B cell (primary cell): ENCODE results near the gene NFIC. TPM values are rescaled to one million over a fixed set of nuclear protein-coding genes. Genes with fewer than 3 reads are reported as not detected.

Source experiments
- ATAC-seq: fragments of 200-7000 bp; cut with Tn5 transposase; one replicate; pipeline ENCODE4 v1.10.0; 2021; ENCODE audit warnings: low read depth, mild to moderate bottlenecking, moderate number of reproducible peaks, moderate library complexity
- CTCF ChIA-PET: fragments of 350-600 bp; sonication (Branson Sonifier 250); formaldehyde crosslinking; loops from one replicate; lab custom pipeline; 2021; ENCODE audit warnings: antibody characterized with exemption, inconsistent platforms; lab: Charles Lee
- POLR2A ChIA-PET: fragments of 350-600 bp; sonication (Branson Sonifier 250); formaldehyde crosslinking; loops from one replicate; lab custom pipeline; 2021; ENCODE audit warnings: antibody characterized with exemption; lab: Charles Lee
- DNase-seq: peaks from one replicate; pipeline ENCODE4 v3.0.0; 2013
- H2AFZ ChIP-seq: 2 replicates; pipeline ENCODE4 v1.6.1; 2012; ENCODE audit warnings: mild to moderate bottlenecking, low read depth, low read length; ENCODE audit not compliant: insufficient read depth, poor library complexity, severe bottlenecking
- H3K27ac ChIP-seq, 2 donors: 1 replicate in 1 of 2; 2 replicates in 1 of 2; pipeline ENCODE4 v1.5.1; 2012 to 2013; ENCODE audit warnings: low read length in 2 of 2, mild to moderate bottlenecking in 2 of 2, moderate library complexity in 1 of 2
- H3K27me3 ChIP-seq, 4 experiments: fragments of 200-600 bp in 1 of 4; sonication (generic) in 1 of 4; replicated peaks in 1 of 4; 1 replicate in 2 of 4; 2 replicates in 2 of 4; pipeline versions ENCODE4 v1.6.1 to v1.7.0; 2013 to 2016; ENCODE audit warnings: low read length in 3 of 4, mild to moderate bottlenecking in 2 of 4, mixed read lengths in 1 of 4, moderate library complexity in 1 of 4; ENCODE audit not compliant: insufficient read depth in 4 of 4, control insufficient read depth in 3 of 4; ENCODE audit errors: control extremely low read depth in 1 of 4
- H3K36me3 ChIP-seq, 2 experiments: replicated peaks in 1 of 2; 1 replicate in 1 of 2; 2 replicates in 1 of 2; pipeline versions ENCODE4 v1.6.1 to v1.7.1; 2013; ENCODE audit warnings: low read length in 1 of 2; ENCODE audit not compliant: insufficient read depth in 2 of 2, control insufficient read depth in 1 of 2; ENCODE audit errors: control extremely low read depth in 1 of 2, extremely low read depth in 1 of 2
- H3K4me1 ChIP-seq, 2 donors: fragments of 200-600 bp in 1 of 2; sonication (generic) in 1 of 2; 1 replicate in 1 of 2; 2 replicates in 1 of 2; pipeline versions ENCODE4 v1.5.1 to v1.6.1; 2013 to 2017; ENCODE audit warnings: low read length in 2 of 2; ENCODE audit not compliant: control insufficient read depth in 2 of 2, insufficient read depth in 2 of 2
- H3K4me2 ChIP-seq: replicated peaks from 2 replicates; pipeline ENCODE3; 2012; ENCODE audit warnings: mild to moderate bottlenecking, low read depth, low read length; ENCODE audit not compliant: poor library complexity, severe bottlenecking
- H3K4me3 ChIP-seq, 5 experiments: fragments of 200-600 bp in 1 of 5; sonication (generic) in 1 of 5; 1 replicate in 3 of 5; 2 replicates in 2 of 5; pipeline versions ENCODE4 v1.5.1 to v1.7.0; 2011 to 2016; ENCODE audit warnings: low read length in 4 of 5, mild to moderate bottlenecking in 4 of 5, low read depth in 2 of 5, control low read depth in 1 of 5, moderate library complexity in 1 of 5; ENCODE audit not compliant: insufficient read depth in 1 of 5; ENCODE audit errors: control extremely low read depth in 1 of 5, extremely low read depth in 1 of 5
- H3K79me2 ChIP-seq: fragments of 200-600 bp; sonication (generic); one replicate; pipeline ENCODE4 v1.6.0; 2016; ENCODE audit warnings: low read length; ENCODE audit not compliant: control insufficient read depth, insufficient read depth
- H3K9ac ChIP-seq: fragments of 200-600 bp; sonication (generic); 2 replicates; pipeline ENCODE4 v1.6.1; 2017; ENCODE audit warnings: mild to moderate bottlenecking, low read length, moderate library complexity
- H3K9me3 ChIP-seq, 3 donors: one replicate each; pipeline versions ENCODE4 v1.6.1 to v1.7.1; 2013; ENCODE audit warnings: low read length in 2 of 3; ENCODE audit not compliant: control insufficient read depth in 2 of 3, insufficient read depth in 1 of 3; ENCODE audit errors: control extremely low read depth in 1 of 3
- H4K20me1 ChIP-seq: 2 replicates; pipeline ENCODE4 v1.6.0; 2012; ENCODE audit warnings: mild to moderate bottlenecking, low read length; ENCODE audit not compliant: insufficient read depth, control insufficient read depth, poor library complexity, severe bottlenecking
- H3K27ac Mint-ChIP-seq: one replicate; pipeline ENCODE4 v1.8.0; 2021; ENCODE audit warnings: mixed read lengths
- H3K27me3 Mint-ChIP-seq: one replicate; pipeline ENCODE4 v1.8.0; 2021; ENCODE audit warnings: mixed read lengths
- H3K4me1 Mint-ChIP-seq: one replicate; pipeline ENCODE4 v1.8.0; 2021; ENCODE audit warnings: mixed read lengths
- H3K4me3 Mint-ChIP-seq: one replicate; pipeline ENCODE4 v1.8.0; 2021; ENCODE audit warnings: mixed read lengths
- H3K9me3 Mint-ChIP-seq: one replicate; pipeline ENCODE4 v1.8.0; 2022; ENCODE audit warnings: mixed read lengths; ENCODE audit not compliant: insufficient read depth
- CTCF ChIP-seq: fragments of 200-600 bp; IDR thresholded peaks from one replicate; pipeline ENCODE4 v1.8.0; 2022; ENCODE audit warnings: antibody characterized with exemption, mild to moderate bottlenecking
- EZH2 ChIP-seq: IDR thresholded peaks from 2 replicates; pipeline ENCODE4 v1.6.1; 2012; ENCODE audit warnings: borderline replicate concordance, low read depth, mild to moderate bottlenecking, moderate library complexity, low read length; ENCODE audit not compliant: insufficient read depth, poor library complexity, severe bottlenecking
- WGBS: methylation state at CpG from one replicate; pipeline ENCODE4 v1.1.5; 2013; ENCODE audit warnings: missing lambda C conversion rate; ENCODE audit not compliant: insufficient coverage; 5-methylcytosine and 5-hydroxymethylcytosine counted together
- intact Hi-C: fragments of 100-400 bp; cut with micrococcal nuclease; formaldehyde crosslinking; loops from one replicate; pipeline ENCODE4 v1.10.0; 2022
- polyA plus RNA-seq: library from polyadenylated mRNA; depleted of rRNA; stranded (reverse); fragments of >200 nt; gene quantifications from 2 replicates; pipeline ENCODE4 v1.2.3, GENCODE V29; 2012
- total RNA-seq, 2 donors: library from RNA; stranded (reverse); fragments of 120-200 nt in 1 of 2; gene quantifications; 1 replicate in 1 of 2; 2 replicates in 1 of 2; pipeline versions ENCODE4 v1.2.3 to v1.2.4, GENCODE V29; 2013 to 2022

The NFIC gene
- total and polyA plus RNA-seq, 2 donors (not counting 1 experiment from before 2014, with no cell fraction given): 3.8 to 23.6 TPM

- H2AFZ ChIP-seq: no peak overlapping the region
- H4K20me1 ChIP-seq: peaks cover 28% of the 10 kb centered on the region
- H3K9ac ChIP-seq: no peak overlapping the region
- 87% methylated on average over 11 of the region's 15 CpGs for WGBS
- Mint-ChIP-seq H3K27ac (no peak overlapping the region), H3K9me3 (no peaks in the 10 kb centered on the region), H3K27me3 (no peaks in the 10 kb centered on the region), H3K4me3 (no peak overlapping the region), H3K4me1 (peaks cover 1% of the 10 kb centered on the region)
- no peaks in the 10 kb centered on the region for H3K9me3 ChIP-seq
- ATAC-seq (no peak), DNase-seq (no peak)
- intact Hi-C loops: no loop called here
- H3K4me2 ChIP-seq: no peak overlapping the region
- POLR2A ChIA-PET: no interaction called here
- no peak overlapping the region for H3K4me3 ChIP-seq
- CTCF ChIA-PET: interaction anchor here (0.7 to 1.5 kb wide), 6 partner anchors 13 to 473 kb away, joined by 3 to 6 read pairs (median 4); no protein-coding TSS in a partner anchor
- H3K27me3 ChIP-seq: no peaks in the 10 kb centered on the region
- H3K79me2 ChIP-seq: peaks cover 21% of the 10 kb centered on the region
- H3K36me3 ChIP-seq: no peaks in the 10 kb centered on the region
- no peak overlapping the region for H3K27ac ChIP-seq
- no peak for TF ChIP-seq EZH2
- TF ChIP-seq CTCF: no peak
- no peaks in the 10 kb centered on the region for H3K4me1 ChIP-seq
These were observed 76.2 kb downstream of the NFIC start for GRCh38 chr19:3442487-3443071.

DNA sequence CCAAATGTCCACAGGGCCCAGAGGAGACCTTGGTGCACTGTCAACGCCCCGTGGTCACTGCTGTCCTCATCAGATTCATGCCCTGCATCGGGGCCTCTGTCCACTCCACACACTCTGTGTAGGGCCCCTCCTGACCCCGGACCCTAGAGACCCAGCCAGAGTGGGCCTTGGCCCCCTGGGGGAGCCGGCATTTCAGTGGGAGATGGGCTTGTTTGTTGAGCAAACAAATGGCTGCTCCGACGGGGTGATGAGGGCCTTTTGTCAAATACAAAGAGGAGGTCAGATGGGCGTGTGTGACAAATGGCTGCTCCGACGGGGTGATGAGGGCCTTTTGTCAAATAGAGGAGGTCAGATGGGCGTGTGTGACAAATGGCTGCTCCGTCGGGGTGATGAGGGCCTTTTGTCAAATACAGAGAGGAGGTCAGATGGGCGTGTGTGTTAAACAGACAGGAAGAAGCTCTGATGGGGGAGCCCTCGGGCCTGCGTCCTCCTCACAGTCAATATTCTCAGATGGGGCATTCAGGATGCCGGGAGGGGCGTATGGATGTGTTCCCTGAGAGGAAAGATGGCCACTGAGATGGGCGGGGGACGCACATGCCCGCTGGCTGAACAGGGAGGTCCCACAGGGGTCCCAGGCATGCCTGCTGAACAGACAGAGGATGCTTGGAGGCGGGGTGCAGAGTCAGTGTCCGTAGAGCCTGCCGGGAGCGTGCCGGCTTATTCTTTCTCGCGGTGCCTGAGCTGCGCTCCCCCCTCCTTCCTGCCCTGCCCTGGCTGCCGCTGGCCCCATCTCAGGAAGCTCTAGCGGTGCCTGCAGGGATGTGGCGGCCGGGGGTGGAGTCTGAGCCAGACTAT, 77.7 kb downstream of the NFIC start:
- peaks cover 0 to 5% of the 10 kb centered on the region in 2 experiments for H3K36me3 ChIP-seq
- no peaks in the 10 kb centered on the region for H3K27me3 Mint-ChIP-seq
- H3K27ac ChIP-seq: no peak overlapping the region
- H3K27ac Mint-ChIP-seq: no peak overlapping the region
- POLR2A ChIA-PET: no interaction called here
- peaks cover 28% of the 10 kb centered on the region for H4K20me1 ChIP-seq
- no peaks in the 10 kb centered on the region for H3K27me3 ChIP-seq
- H3K4me1 ChIP-seq: no peaks in the 10 kb centered on the region
- intact Hi-C loops: no loop called here
- H3K4me1 Mint-ChIP-seq: peaks cover 1% of the 10 kb centered on the region
- DNase-seq (no peak), ATAC-seq (no peak)
- 47% methylated on average over 28 of the region's 33 CpGs for WGBS
- no peak overlapping the region for H3K4me3 Mint-ChIP-seq
- CTCF ChIA-PET: interaction anchor here (1.5 to 2.3 kb wide), 2 partner anchors 15 to 41 kb away, joined by 5 to 7 read pairs; no protein-coding TSS in a partner anchor
- H3K9ac ChIP-seq: no peak overlapping the region
- TF ChIP-seq CTCF (no peak), EZH2 (no peak)
- no peaks in the 10 kb centered on the region for H3K9me3 Mint-ChIP-seq
- H3K9me3 ChIP-seq: no peaks in the 10 kb centered on the region
- no peak overlapping the region for H2AFZ ChIP-seq
- no peak overlapping the region for H3K4me3 ChIP-seq
- peaks cover 21% of the 10 kb centered on the region for H3K79me2 ChIP-seq
- no peak overlapping the region for H3K4me2 ChIP-seq
